Stimulated activated memory B cell treated with anti-CD40 and anti-IgM and Interleukin-4, amounts not matched to agents 10 μg/mL and 1 μg/mL and 100 μg/mL, for 72 hours (primary cell): ENCODE results near the gene EFTUD2.
"Not testable (repeated sequence)": the region's sequence is repeated elsewhere in the genome, so short reads cannot be mapped to it uniquely, and the experiment has no call there.

Experiments
- ATAC-seq: fragments of 150-1000 bp; cut with Tn5 transposase; 2 replicates; pipeline ENCODE4 v1.10.0; 2021
- H3K27ac Mint-ChIP-seq: one replicate; pipeline ENCODE4 v1.8.0; 2022; ENCODE audit warnings: mild to moderate bottlenecking, mixed read lengths
- H3K27me3 Mint-ChIP-seq: one replicate; pipeline ENCODE4 v1.8.0; 2022; ENCODE audit warnings: mixed read lengths
- H3K36me3 Mint-ChIP-seq: one replicate; pipeline ENCODE4 v1.8.0; 2022; ENCODE audit warnings: mixed read lengths
- H3K4me1 Mint-ChIP-seq: one replicate; pipeline ENCODE4 v1.8.0; 2022; ENCODE audit warnings: mixed read lengths
- H3K4me3 Mint-ChIP-seq: one replicate; pipeline ENCODE4 v1.8.0; 2022; ENCODE audit warnings: mild to moderate bottlenecking, moderate library complexity, mixed read lengths
- H3K9me3 Mint-ChIP-seq: one replicate; pipeline ENCODE4 v1.8.0; 2022; ENCODE audit warnings: mixed read lengths

EFTUD2 gene

GRCh38 chr17:44899074-44899782 is at the start of gene EFTUD2:
Gene EFTUD2, minus strand, starts transcription at chr17:44899445. Its CDS starts 4,924 bp downstream, at chr17:44894521.
- H3K36me3 Mint-ChIP-seq: peaks cover 11% of the 10 kb centered on the region
- ATAC-seq: peak; percentile 91
- H3K4me1 Mint-ChIP-seq: peaks cover 32% of the 10 kb centered on the region
- peak within 1 kb of the TSS; percentile 87 for H3K4me3 Mint-ChIP-seq
- no peaks in the 10 kb centered on the region for H3K27me3 Mint-ChIP-seq
- peak within 1 kb of the TSS; percentile 99 for H3K27ac Mint-ChIP-seq
- no peaks in the 10 kb centered on the region for H3K9me3 Mint-ChIP-seq

- Mint-ChIP-seq H3K27me3 (peaks cover 8% of the 10 kb centered on the region), H3K4me1 (peaks cover 6% of the 10 kb centered on the region), H3K36me3 (no peaks in the 10 kb centered on the region), H3K9me3 (no peaks in the 10 kb centered on the region), H3K4me3 (peak overlapping the region; percentile 91), H3K27ac (peak overlapping the region; percentile 81)
- no peak for ATAC-seq
These were observed 49.1 kb upstream of the EFTUD2 start for GRCh38 chr17:44948315-44948795.

GRCh38 chr17:44947461-44948314 is 48.4 kb upstream of the EFTUD2 start, which contains the start of gene KIF18B:
Gene KIF18B, minus strand, starts transcription at chr17:44947773. Its CDS starts 11,429 bp downstream, at chr17:44936344.
- peak; percentile 98 for ATAC-seq
- Mint-ChIP-seq H3K27me3 (peaks cover 8% of the 10 kb centered on the region), H3K9me3 (no peaks in the 10 kb centered on the region), H3K27ac (peak within 1 kb of the TSS; percentile 81), H3K4me1 (peaks cover 6% of the 10 kb centered on the region), H3K4me3 (peak within 1 kb of the TSS; percentile 91), H3K36me3 (no peaks in the 10 kb centered on the region)

- not testable (repeated sequence) for H3K4me3 Mint-ChIP-seq, H3K9me3 Mint-ChIP-seq, ATAC-seq, H3K36me3 Mint-ChIP-seq, H3K27ac Mint-ChIP-seq, H3K27me3 Mint-ChIP-seq, H3K4me1 Mint-ChIP-seq
These were observed 46.4 kb upstream of the EFTUD2 start for GRCh38 chr17:44945652-44946051.

GRCh38 chr17:44942456-44942855 is 43.2 kb upstream of the EFTUD2 start:
- no peak overlapping the region for H3K4me3 Mint-ChIP-seq
- H3K9me3 Mint-ChIP-seq: peaks cover 3% of the 10 kb centered on the region
- H3K36me3 Mint-ChIP-seq: no peaks in the 10 kb centered on the region
- ATAC-seq: no peak
- H3K27me3 Mint-ChIP-seq: peaks cover 8% of the 10 kb centered on the region
- H3K27ac Mint-ChIP-seq: no peak overlapping the region
- H3K4me1 Mint-ChIP-seq: no peaks in the 10 kb centered on the region

- no peak for ATAC-seq
- H3K4me3 Mint-ChIP-seq: no peak overlapping the region
- no peaks in the 10 kb centered on the region for H3K4me1 Mint-ChIP-seq
- H3K27ac Mint-ChIP-seq: no peak overlapping the region
- H3K27me3 Mint-ChIP-seq: peaks cover 8% of the 10 kb centered on the region
- H3K9me3 Mint-ChIP-seq: peaks cover 3% of the 10 kb centered on the region
- no peaks in the 10 kb centered on the region for H3K36me3 Mint-ChIP-seq
These were observed 42.6 kb upstream of the EFTUD2 start for GRCh38 chr17:44941712-44942331.

- H3K4me3 Mint-ChIP-seq: no peak overlapping the region
- H3K9me3 Mint-ChIP-seq: peaks cover 3% of the 10 kb centered on the region
- no peaks in the 10 kb centered on the region for H3K4me1 Mint-ChIP-seq
- no peaks in the 10 kb centered on the region for H3K27me3 Mint-ChIP-seq
- ATAC-seq: no peak
- H3K27ac Mint-ChIP-seq: no peak overlapping the region
- no peaks in the 10 kb centered on the region for H3K36me3 Mint-ChIP-seq
These were observed 41.5 kb upstream of the EFTUD2 start for GRCh38 chr17:44940768-44941167.

- H3K27ac Mint-ChIP-seq: no peak overlapping the region
- peaks cover 3% of the 10 kb centered on the region for H3K9me3 Mint-ChIP-seq
- no peaks in the 10 kb centered on the region for H3K36me3 Mint-ChIP-seq
- H3K4me3 Mint-ChIP-seq: no peak overlapping the region
- no peaks in the 10 kb centered on the region for H3K27me3 Mint-ChIP-seq
- H3K4me1 Mint-ChIP-seq: no peaks in the 10 kb centered on the region
- no peak for ATAC-seq
These were observed 41.1 kb upstream of the EFTUD2 start for GRCh38 chr17:44940317-44940716.

GRCh38 chr17:44935116-44935515 is 35.9 kb upstream of the EFTUD2 start:
- H3K9me3 Mint-ChIP-seq: peaks cover 3% of the 10 kb centered on the region
- H3K27me3 Mint-ChIP-seq: no peaks in the 10 kb centered on the region
- no peaks in the 10 kb centered on the region for H3K36me3 Mint-ChIP-seq
- ATAC-seq: peak; percentile 37
- no peak overlapping the region for H3K27ac Mint-ChIP-seq
- H3K4me3 Mint-ChIP-seq: no peak overlapping the region
- H3K4me1 Mint-ChIP-seq: no peaks in the 10 kb centered on the region

- H3K9me3 Mint-ChIP-seq: peaks cover 3% of the 10 kb centered on the region
- no peaks in the 10 kb centered on the region for H3K4me1 Mint-ChIP-seq
- H3K27me3 Mint-ChIP-seq: no peaks in the 10 kb centered on the region
- no peak for ATAC-seq
- H3K36me3 Mint-ChIP-seq: no peaks in the 10 kb centered on the region
- H3K4me3 Mint-ChIP-seq: no peak overlapping the region
- H3K27ac Mint-ChIP-seq: no peak overlapping the region
These were observed 35.5 kb upstream of the EFTUD2 start for GRCh38 chr17:44934745-44935105.

- no peak for ATAC-seq
- no peak overlapping the region for H3K4me3 Mint-ChIP-seq
- no peaks in the 10 kb centered on the region for H3K4me1 Mint-ChIP-seq
- H3K27ac Mint-ChIP-seq: no peak overlapping the region
- peaks cover 3% of the 10 kb centered on the region for H3K9me3 Mint-ChIP-seq
- no peaks in the 10 kb centered on the region for H3K36me3 Mint-ChIP-seq
- H3K27me3 Mint-ChIP-seq: no peaks in the 10 kb centered on the region
These were observed 34.8 kb upstream of the EFTUD2 start for GRCh38 chr17:44933824-44934744.

GRCh38 chr17:44932787-44933097 is 33.5 kb upstream of the EFTUD2 start:
- no peak overlapping the region for H3K4me3 Mint-ChIP-seq
- H3K36me3 Mint-ChIP-seq: no peaks in the 10 kb centered on the region
- H3K27ac Mint-ChIP-seq: no peak overlapping the region
- H3K4me1 Mint-ChIP-seq: no peaks in the 10 kb centered on the region
- no peak for ATAC-seq
- no peaks in the 10 kb centered on the region for H3K27me3 Mint-ChIP-seq
- H3K9me3 Mint-ChIP-seq: no peaks in the 10 kb centered on the region

GRCh38 chr17:44932096-44932786 is 33.0 kb upstream of the EFTUD2 start:
- Mint-ChIP-seq H3K4me1 (no peaks in the 10 kb centered on the region), H3K27me3 (no peaks in the 10 kb centered on the region), H3K4me3 (no peak overlapping the region), H3K27ac (no peak overlapping the region), H3K36me3 (no peaks in the 10 kb centered on the region), H3K9me3 (no peaks in the 10 kb centered on the region)
- ATAC-seq: no peak

GRCh38 chr17:44931376-44931775 is 32.1 kb upstream of the EFTUD2 start:
- no peak overlapping the region for H3K4me3 Mint-ChIP-seq
- ATAC-seq: no peak
- H3K27ac Mint-ChIP-seq: no peak overlapping the region
- H3K36me3 Mint-ChIP-seq: no peaks in the 10 kb centered on the region
- H3K9me3 Mint-ChIP-seq: no peaks in the 10 kb centered on the region
- no peaks in the 10 kb centered on the region for H3K4me1 Mint-ChIP-seq
- no peaks in the 10 kb centered on the region for H3K27me3 Mint-ChIP-seq
